ENCODE results near the gene GALNT10.

DNA sequence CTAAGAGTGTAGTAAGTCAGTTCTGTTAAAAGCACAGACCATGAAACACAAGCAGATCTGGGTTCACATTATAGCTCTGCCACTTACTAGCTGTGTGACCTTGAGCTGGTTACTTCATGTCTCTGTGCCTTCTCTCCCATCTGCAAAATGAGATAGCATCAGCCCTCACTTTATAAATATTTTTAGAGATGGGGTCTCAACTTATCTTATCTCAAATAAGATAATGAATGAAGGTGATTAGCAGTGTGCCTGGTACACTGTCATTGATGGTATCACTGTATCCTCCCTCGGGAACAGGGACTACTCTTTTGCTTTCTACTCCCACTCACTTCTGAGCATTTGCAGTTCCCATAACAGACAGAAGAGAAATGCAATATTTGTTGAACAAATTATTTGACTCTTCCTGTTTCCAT is 52.4 kb downstream of the GALNT10 start:
- TF ChIP-seq, protein P1, sequence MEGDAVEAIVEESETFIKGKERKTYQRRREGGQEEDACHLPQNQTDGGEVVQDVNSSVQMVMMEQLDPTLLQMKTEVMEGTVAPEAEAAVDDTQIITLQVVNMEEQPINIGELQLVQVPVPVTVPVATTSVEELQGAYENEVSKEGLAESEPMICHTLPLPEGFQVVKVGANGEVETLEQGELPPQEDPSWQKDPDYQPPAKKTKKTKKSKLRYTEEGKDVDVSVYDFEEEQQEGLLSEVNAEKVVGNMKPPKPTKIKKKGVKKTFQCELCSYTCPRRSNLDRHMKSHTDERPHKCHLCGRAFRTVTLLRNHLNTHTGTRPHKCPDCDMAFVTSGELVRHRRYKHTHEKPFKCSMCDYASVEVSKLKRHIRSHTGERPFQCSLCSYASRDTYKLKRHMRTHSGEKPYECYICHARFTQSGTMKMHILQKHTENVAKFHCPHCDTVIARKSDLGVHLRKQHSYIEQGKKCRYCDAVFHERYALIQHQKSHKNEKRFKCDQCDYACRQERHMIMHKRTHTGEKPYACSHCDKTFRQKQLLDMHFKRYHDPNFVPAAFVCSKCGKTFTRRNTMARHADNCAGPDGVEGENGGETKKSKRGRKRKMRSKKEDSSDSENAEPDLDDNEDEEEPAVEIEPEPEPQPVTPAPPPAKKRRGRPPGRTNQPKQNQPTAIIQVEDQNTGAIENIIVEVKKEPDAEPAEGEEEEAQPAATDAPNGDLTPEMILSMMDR (conservative IDR thresholded peaks at IDR 0.05; ENCODE audit: low read depth in 2 of 2), result no peak
- TF ChIP-seq EZH2 (IDR thresholded peaks at IDR 0.05; ENCODE audit: low read depth, unreplicated experiment) (no peak), POLR2AphosphoS5 (IDR thresholded peaks at IDR 0.05; ENCODE audit: low read depth) (no peak)

Measured in GM23338 (cell line).